HCT116 (cell line): ENCODE measurements around the gene CXADR. TPM values are rescaled to one million over a fixed set of nuclear protein-coding genes. Genes with fewer than 3 reads are reported as not detected.
A peak's percentile ranks its signal among the peaks of the same experiment; 100 is the strongest.

Experiments used
- ATAC-seq: fragments of 200-7000 bp; cut with Tn5 transposase; 2 replicates; pipeline ENCODE4 v1.9.1; 2020; ENCODE audit warnings: mild to moderate bottlenecking, moderate library complexity
- BruUV-seq: library from RNA; stranded (reverse); fragments of 400-500 nt; replicated peaks from 2 replicates; lab custom pipeline; 2021; lab: Mats Ljungman, UMichigan
- CTCF ChIA-PET: fragments of 300-600 bp; sonication (Branson Sonifier 250); formaldehyde crosslinking; loops from one replicate; lab custom pipeline; 2021; ENCODE audit warnings: antibody characterized with exemption; lab: Charles Lee
- POLR2A ChIA-PET: fragments of 300-600, 350-600 bp; sonication (Branson Sonifier 250); formaldehyde crosslinking; loops from one replicate; lab custom pipeline; 2021; ENCODE audit warnings: antibody characterized with exemption; lab: Charles Lee
- RAD21 ChIA-PET, 2 experiments: fragments of 300-600 bp; sonication (Branson Sonifier 250); formaldehyde crosslinking; loops; one replicate each; lab custom pipeline; 2023; ENCODE audit warnings: low total read pairs in 2 of 2; ENCODE audit not compliant: uncharacterized antibody in 2 of 2, unreplicated experiment in 2 of 2, low non-redundant PET in 1 of 2; lab: Charles Lee
- DNase-seq: peaks from one replicate; pipeline ENCODE4 v3.0.0-alpha.2; 2010; ENCODE audit warnings: low read depth, low spot score
- H2AFZ ChIP-seq: fragments of 200-600 bp; shearing (Covaris generic), sonication (generic); 2 replicates; pipeline ENCODE4 v1.6.1; 2017; ENCODE audit warnings: low read depth, mixed run types, mixed read lengths, antibody characterized with exemption, low read length; ENCODE audit not compliant: poor library complexity, severe bottlenecking
- H3K27ac ChIP-seq: 2 replicates; pipeline ENCODE4 v1.5.1; 2012; ENCODE audit warnings: low read depth, low read length
- H3K27me3 ChIP-seq: fragments of 200-600 bp; sonication (generic); 2 replicates; pipeline ENCODE4 v1.6.1; 2016; ENCODE audit warnings: mixed run types, low read length, mixed read lengths; ENCODE audit not compliant: insufficient read depth
- H3K36me3 ChIP-seq, 2 experiments: fragments of 200-500 bp in 1 of 2; fragments of 200-600 bp in 1 of 2; sonication (Bioruptor generic) in 1 of 2; sonication (generic) in 1 of 2; 2 replicates each; pipeline versions ENCODE4 v1.5.1 to v1.6.1; 2014 to 2016; ENCODE audit warnings: low read length in 2 of 2, inconsistent platforms in 1 of 2, mixed read lengths in 1 of 2, mixed run types in 1 of 2; ENCODE audit not compliant: insufficient read depth in 2 of 2, control insufficient read depth in 1 of 2
- H3K4me1 ChIP-seq, 2 experiments: fragments of 200-600 bp in 1 of 2; sonication (generic) in 1 of 2; 2 replicates each; pipeline versions ENCODE4 v1.5.1 to v1.6.1; 2012 to 2017; ENCODE audit warnings: low read length in 2 of 2, inconsistent platforms in 1 of 2, mild to moderate bottlenecking in 1 of 2, mixed read lengths in 1 of 2, mixed run types in 1 of 2, moderate library complexity in 1 of 2; ENCODE audit not compliant: insufficient read depth in 2 of 2, control insufficient read depth in 1 of 2
- H3K4me2 ChIP-seq: fragments of 200-600 bp; sonication (generic); 2 replicates; pipeline ENCODE4 v1.6.1; 2017; ENCODE audit warnings: mixed run types, low read length, mixed read lengths
- H3K4me3 ChIP-seq, 2 experiments: fragments of 200-600 bp in 1 of 2; sonication (generic) in 1 of 2; replicated peaks in 1 of 2; 2 replicates each; pipeline ENCODE4 v1.5.1; 2011 to 2016; ENCODE audit warnings: low read length in 2 of 2, control low read depth in 1 of 2, low read depth in 1 of 2, mild to moderate bottlenecking in 1 of 2, mixed read lengths in 1 of 2, mixed run types in 1 of 2
- H3K79me2 ChIP-seq: fragments of 200-600 bp; sonication (generic); 2 replicates; pipeline ENCODE4 v1.6.1; 2017; ENCODE audit warnings: mild to moderate bottlenecking, mixed run types, low read length, moderate library complexity, mixed read lengths; ENCODE audit not compliant: insufficient read depth
- H3K9ac ChIP-seq: fragments of 200-600 bp; sonication (generic); 2 replicates; pipeline ENCODE4 v1.6.1; 2016; ENCODE audit warnings: low read length, mixed read lengths
- H3K9me2 ChIP-seq: fragments of 200-600 bp; sonication (generic), shearing (Covaris generic); 2 replicates; pipeline ENCODE4 v1.6.1; 2017; ENCODE audit warnings: mixed run types, mild to moderate bottlenecking, moderate library complexity; ENCODE audit not compliant: insufficient read depth
- H3K9me3 ChIP-seq, 2 experiments: fragments of 200-500 bp in 1 of 2; fragments of 200-600 bp in 1 of 2; sonication (Bioruptor generic) in 1 of 2; sonication (generic) in 1 of 2; 2 replicates each; pipeline ENCODE4 v1.6.1; 2014 to 2017; ENCODE audit warnings: low read length in 2 of 2, mixed read lengths in 2 of 2, inconsistent platforms in 1 of 2, low read depth in 1 of 2, mild to moderate bottlenecking in 1 of 2, mixed run types in 1 of 2, moderate library complexity in 1 of 2; ENCODE audit not compliant: control insufficient read depth in 1 of 2, insufficient read depth in 1 of 2
- H4K20me1 ChIP-seq: fragments of 200-600 bp; sonication (generic), shearing (Covaris generic); 2 replicates; pipeline ENCODE4 v1.6.1; 2017; ENCODE audit warnings: mixed run types, mild to moderate bottlenecking, moderate library complexity; ENCODE audit not compliant: insufficient read depth
- CEBPB ChIP-seq: IDR thresholded peaks from 2 replicates; pipeline ENCODE4 v1.6.1; 2012; ENCODE audit warnings: low read depth
- CTCF ChIP-seq, 3 experiments: fragments of 200-600 bp in 1 of 3; sonication (generic) in 1 of 3; IDR thresholded peaks in 2 of 3; conservative IDR thresholded peaks in 1 of 3; 2 replicates each; pipeline ENCODE4 v1.5.1; 2012 to 2017; ENCODE audit warnings: low read depth in 2 of 3, low read length in 2 of 3, antibody characterized with exemption in 1 of 3, borderline replicate concordance in 1 of 3, control low read depth in 1 of 3, mild to moderate bottlenecking in 1 of 3, mixed read lengths in 1 of 3, mixed run types in 1 of 3, moderate library complexity in 1 of 3; ENCODE audit not compliant: insufficient read depth in 1 of 3
- EGR1 ChIP-seq: IDR thresholded peaks from 2 replicates; pipeline ENCODE4 v1.6.1; 2012; ENCODE audit warnings: low read depth
- POLR2A ChIP-seq: IDR thresholded peaks from 2 replicates; pipeline ENCODE4 v1.7.0; 2011; ENCODE audit warnings: borderline replicate concordance; ENCODE audit not compliant: insufficient read depth, insufficient read length; ENCODE audit errors: extremely low read depth
- REST ChIP-seq: IDR thresholded peaks from 2 replicates; pipeline ENCODE4 v1.6.1; 2012; ENCODE audit warnings: low read depth
- SIN3A ChIP-seq: IDR thresholded peaks from 2 replicates; pipeline ENCODE4 v1.6.1; 2012; ENCODE audit warnings: low read depth
- SP1 ChIP-seq: IDR thresholded peaks from 2 replicates; pipeline ENCODE4 v1.6.1; 2012; ENCODE audit warnings: low read depth
- SRF ChIP-seq: IDR thresholded peaks from 2 replicates; pipeline ENCODE4 v1.6.1; 2012; ENCODE audit warnings: low read depth
- TCF7L2 ChIP-seq: IDR thresholded peaks from 2 replicates; pipeline ENCODE4 v1.7.0; 2011; ENCODE audit warnings: borderline replicate concordance, inconsistent platforms; ENCODE audit not compliant: insufficient read depth, insufficient read length; ENCODE audit errors: extremely low read depth
- YY1 ChIP-seq: IDR thresholded peaks from 2 replicates; pipeline ENCODE4 v1.6.1; 2011; ENCODE audit warnings: low read length, low read depth, moderate library complexity, mild to moderate bottlenecking; ENCODE audit not compliant: insufficient replicate concordance; ENCODE audit errors: extremely low read depth
- ZFX ChIP-seq: fragments of 450-650 bp; IDR thresholded peaks from 2 replicates; pipeline ENCODE4 v1.6.1; 2017
- ZNF274 ChIP-seq: fragments of 200-500 bp; sonication (Bioruptor generic); IDR thresholded peaks from 2 replicates; pipeline ENCODE4 v1.6.1; 2014; ENCODE audit warnings: mild to moderate bottlenecking, low read depth, low read length, inconsistent platforms
- intact Hi-C: fragments of 100-400 bp; cut with micrococcal nuclease; formaldehyde crosslinking; loops from 2 replicates; pipeline ENCODE4 v1.10.0; 2022
- total RNA-seq: library from RNA; stranded (reverse); gene quantifications from one replicate; pipeline ENCODE4 v1.2.1, GENCODE V29; 2021; ENCODE audit not compliant: unreplicated experiment

Gene CXADR
- total RNA-seq, 1 experiment from 2014 or later = 21.6 TPM

GRCh38 chr21:17492415-17493168 is 20.3 kb upstream of the CXADR start:
- peaks cover 18 to 20% of the 10 kb centered on the region in 2 experiments for H3K4me1 ChIP-seq
- peak overlapping the region; percentile 31; the same call in 1 of the 2 replicates for H3K4me2 ChIP-seq
- H3K79me2 ChIP-seq = no peaks in the 10 kb centered on the region
- peak; percentile 36; the same call in 1 of the 2 replicates for ATAC-seq
- ChIA-PET POLR2A (interaction anchor here (0.8 kb wide), 1 partner anchor 20 kb away, joined by 3 read pairs; no protein-coding TSS in a partner anchor), RAD21 (no interaction called here), CTCF (interaction anchor here (0.9 kb wide), 1 partner anchor 106 kb away, joined by 3 read pairs; no protein-coding TSS in a partner anchor)
- H3K9me3 ChIP-seq = no peaks in the 10 kb centered on the region
- no peak overlapping the region for H2AFZ ChIP-seq
- H3K9ac ChIP-seq = no peak overlapping the region
- TF ChIP-seq REST (no peak), EGR1 (no peak), POLR2A (no peak), SRF (no peak), SIN3A (no peak), ZFX (no peak), CTCF (IDR thresholded peaks at IDR 0.05 in 2 of 3, conservative IDR thresholded peaks at IDR 0.05 in 1 of 3; ENCODE audit: borderline replicate concordance in 1 of 3, insufficient read depth in 1 of 3, low read depth in 2 of 3, low read length in 2 of 3) (no peak), CEBPB (no peak), SP1 (no peak), ZNF274 (no peak), TCF7L2 (no peak), YY1 (no peak)
- H3K27ac ChIP-seq = no peak overlapping the region
- H3K36me3 ChIP-seq = no peaks in the 10 kb centered on the region
- H4K20me1 ChIP-seq = no peaks in the 10 kb centered on the region
- DNase-seq = no peak
- H3K4me3 ChIP-seq = no peak overlapping the region
- intact Hi-C loops = loop anchor here (5.0 kb wide), 1 partner anchor 40 kb away; no protein-coding TSS in a partner anchor
- H3K27me3 ChIP-seq = peaks cover 43% of the 10 kb centered on the region
- no TSS peak for BruUV-seq
- no peaks in the 10 kb centered on the region for H3K9me2 ChIP-seq
